Measurements from ENCODE around the gene COMMD1.
"Not testable (repeated sequence)": the region's sequence is repeated elsewhere in the genome, so short reads cannot be mapped to it uniquely, and the experiment has no call there.

Gene COMMD1

GRCh38 chr2:62142054-62142453 is 236.6 kb downstream of the COMMD1 start:
- DNase-seq (ENCODE audit: low read depth), result no peak

- DNase-seq (ENCODE audit: low read depth), result no peak
These were observed 238.2 kb downstream of the COMMD1 start for GRCh38 chr2:62143696-62144095.

GRCh38 chr2:62144689-62145477 is 239.4 kb downstream of the COMMD1 start:
- no peak for DNase-seq (ENCODE audit: low read depth)

GRCh38 chr2:62145478-62146100 is 240.1 kb downstream of the COMMD1 start:
- DNase-seq (ENCODE audit: low read depth), result no peak

GRCh38 chr2:62146790-62147189 is 241.3 kb downstream of the COMMD1 start:
- DNase-seq (ENCODE audit: low read depth), result not testable (repeated sequence)

- peak; percentile 90 for DNase-seq (ENCODE audit: low read depth)
These were observed 242.3 kb downstream of the COMMD1 start for GRCh38 chr2:62147610-62148301.

GRCh38 chr2:62149708-62150107 is 244.2 kb downstream of the COMMD1 start:
- DNase-seq (ENCODE audit: low read depth), result peak; percentile 97

- no peak for DNase-seq (ENCODE audit: low read depth)
These were observed 245.3 kb downstream of the COMMD1 start for GRCh38 chr2:62150597-62151305.

- no peak for DNase-seq (ENCODE audit: low read depth)
These were observed 245.8 kb downstream of the COMMD1 start for GRCh38 chr2:62151306-62151638.

- DNase-seq (ENCODE audit: low read depth), result no peak
These were observed 246.5 kb downstream of the COMMD1 start for GRCh38 chr2:62152000-62152399.

GRCh38 chr2:62156861-62157496 is 251.5 kb downstream of the COMMD1 start:
- DNase-seq (ENCODE audit: low read depth), result no peak

- no peak for DNase-seq (ENCODE audit: low read depth)
These were observed 253.1 kb downstream of the COMMD1 start for GRCh38 chr2:62158444-62159121.

- not testable (repeated sequence) for DNase-seq (ENCODE audit: low read depth)
These were observed 255.2 kb downstream of the COMMD1 start for GRCh38 chr2:62160691-62161090.

GRCh38 chr2:62163106-62163831 is 257.8 kb downstream of the COMMD1 start:
- DNase-seq (ENCODE audit: low read depth), result no peak

- no peak for DNase-seq (ENCODE audit: low read depth)
These were observed 258.4 kb downstream of the COMMD1 start for GRCh38 chr2:62163834-62164233.

- DNase-seq (ENCODE audit: low read depth), result no peak
These were observed 270.3 kb downstream of the COMMD1 start for GRCh38 chr2:62175728-62176127.

- DNase-seq (ENCODE audit: low read depth), result no peak
These were observed 271.3 kb downstream of the COMMD1 start for GRCh38 chr2:62176801-62177200.

GRCh38 chr2:62177392-62178049 is 272.0 kb downstream of the COMMD1 start:
- DNase-seq (ENCODE audit: low read depth), result no peak

GRCh38 chr2:62178741-62179271 is 273.3 kb downstream of the COMMD1 start:
- DNase-seq (ENCODE audit: low read depth), result peak; percentile 33

GRCh38 chr2:62180975-62181374 is 275.5 kb downstream of the COMMD1 start:
- DNase-seq (ENCODE audit: low read depth), result no peak
